Measurements from ENCODE around the gene TP53RK.

Gene TP53RK

DNA sequence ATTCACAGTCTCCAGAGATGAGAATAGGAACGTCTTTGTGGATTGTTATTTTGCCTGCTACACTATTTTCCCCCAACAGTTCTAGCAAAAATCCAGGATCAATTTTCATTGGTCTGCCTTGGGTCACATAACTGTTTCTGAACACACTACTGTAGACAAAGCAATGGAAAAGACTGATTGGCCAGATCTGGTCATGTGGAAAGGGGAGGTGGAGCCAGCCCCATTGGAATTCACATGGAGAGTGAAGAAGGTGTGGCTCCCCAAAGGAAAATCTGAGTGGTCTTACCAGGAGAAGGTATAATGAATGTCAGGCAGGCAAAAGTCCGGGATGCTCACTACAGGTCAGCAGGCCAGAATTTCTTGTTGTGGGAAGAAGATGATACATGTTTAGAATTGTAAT is 9.5 kb upstream of the TP53RK start:
- Histone ChIP-seq H3K27me3 (no peaks in the 10 kb centered on the region), H3K4me3 (ENCODE audit: low read depth, low read length) (no peak overlapping the region), H3K9me3 (no peaks in the 10 kb centered on the region), H3K36me3 (no peaks in the 10 kb centered on the region), H3K4me1 (no peaks in the 10 kb centered on the region)
- TF ChIP-seq, protein P1, sequence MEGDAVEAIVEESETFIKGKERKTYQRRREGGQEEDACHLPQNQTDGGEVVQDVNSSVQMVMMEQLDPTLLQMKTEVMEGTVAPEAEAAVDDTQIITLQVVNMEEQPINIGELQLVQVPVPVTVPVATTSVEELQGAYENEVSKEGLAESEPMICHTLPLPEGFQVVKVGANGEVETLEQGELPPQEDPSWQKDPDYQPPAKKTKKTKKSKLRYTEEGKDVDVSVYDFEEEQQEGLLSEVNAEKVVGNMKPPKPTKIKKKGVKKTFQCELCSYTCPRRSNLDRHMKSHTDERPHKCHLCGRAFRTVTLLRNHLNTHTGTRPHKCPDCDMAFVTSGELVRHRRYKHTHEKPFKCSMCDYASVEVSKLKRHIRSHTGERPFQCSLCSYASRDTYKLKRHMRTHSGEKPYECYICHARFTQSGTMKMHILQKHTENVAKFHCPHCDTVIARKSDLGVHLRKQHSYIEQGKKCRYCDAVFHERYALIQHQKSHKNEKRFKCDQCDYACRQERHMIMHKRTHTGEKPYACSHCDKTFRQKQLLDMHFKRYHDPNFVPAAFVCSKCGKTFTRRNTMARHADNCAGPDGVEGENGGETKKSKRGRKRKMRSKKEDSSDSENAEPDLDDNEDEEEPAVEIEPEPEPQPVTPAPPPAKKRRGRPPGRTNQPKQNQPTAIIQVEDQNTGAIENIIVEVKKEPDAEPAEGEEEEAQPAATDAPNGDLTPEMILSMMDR (IDR thresholded peaks at IDR 0.05; ENCODE audit: low read depth, low read length), result no peak
- DNase-seq, result no peak

DNA sequence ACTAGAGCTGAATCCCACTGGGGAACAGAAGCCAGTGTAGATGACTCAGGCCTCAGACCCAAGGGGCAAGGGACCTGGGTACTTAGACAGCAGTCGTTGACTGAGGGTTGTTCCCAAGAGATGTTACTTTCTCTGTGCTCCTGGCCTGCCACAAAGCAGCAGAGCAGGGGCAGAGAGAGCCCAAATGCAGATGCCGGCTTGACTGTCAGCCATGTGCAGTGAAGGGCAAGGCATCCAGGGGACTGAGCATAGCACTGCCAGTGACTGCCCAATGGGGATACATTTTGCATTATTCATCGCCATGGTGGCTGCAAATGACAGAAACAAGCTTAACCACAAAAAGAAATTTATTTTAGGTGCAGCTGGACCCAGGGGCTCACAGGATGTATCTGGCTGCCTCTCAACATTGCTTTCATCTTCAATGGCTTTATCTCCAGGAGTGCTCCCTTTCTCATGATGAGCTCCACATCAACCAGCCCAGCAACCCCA is 7.6 kb upstream of the TP53RK start:
- H3K9me3 ChIP-seq, result no peaks in the 10 kb centered on the region
- DNase-seq, result no peak
- H3K36me3 ChIP-seq, result no peaks in the 10 kb centered on the region
- H3K27me3 ChIP-seq, result no peaks in the 10 kb centered on the region
- TF ChIP-seq, protein P1 (IDR thresholded peaks at IDR 0.05; ENCODE audit: low read depth, low read length), result no peak
- no peak overlapping the region for H3K4me3 ChIP-seq (ENCODE audit: low read depth, low read length)
- H3K4me1 ChIP-seq, result no peaks in the 10 kb centered on the region

DNA sequence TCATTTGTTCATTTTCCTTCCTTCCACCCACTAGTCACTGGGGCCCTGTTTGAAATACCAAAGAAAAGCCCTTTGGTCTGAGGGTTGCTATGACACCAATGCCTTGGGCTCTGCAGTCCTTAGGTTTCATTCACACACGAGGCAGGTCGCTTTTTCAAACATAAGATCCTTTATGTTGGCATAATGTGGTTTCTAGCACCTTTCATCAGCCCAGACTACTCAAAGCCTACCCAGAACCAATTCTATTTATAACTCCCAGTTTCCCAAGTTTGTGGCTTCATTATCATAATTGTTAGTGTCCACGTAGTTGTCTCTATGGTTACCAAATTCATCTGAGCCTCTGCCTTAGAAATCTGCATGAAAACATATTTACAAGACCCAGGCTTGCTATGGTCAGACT is 6.6 kb upstream of the TP53RK start:
- no peaks in the 10 kb centered on the region for H3K9me3 ChIP-seq
- TF ChIP-seq, protein P1 (IDR thresholded peaks at IDR 0.05; ENCODE audit: low read depth, low read length), result no peak
- no peak for DNase-seq
- H3K4me3 ChIP-seq (ENCODE audit: low read depth, low read length), result no peak overlapping the region
- H3K27me3 ChIP-seq, result no peaks in the 10 kb centered on the region
- no peaks in the 10 kb centered on the region for H3K4me1 ChIP-seq
- no peaks in the 10 kb centered on the region for H3K36me3 ChIP-seq

DNA sequence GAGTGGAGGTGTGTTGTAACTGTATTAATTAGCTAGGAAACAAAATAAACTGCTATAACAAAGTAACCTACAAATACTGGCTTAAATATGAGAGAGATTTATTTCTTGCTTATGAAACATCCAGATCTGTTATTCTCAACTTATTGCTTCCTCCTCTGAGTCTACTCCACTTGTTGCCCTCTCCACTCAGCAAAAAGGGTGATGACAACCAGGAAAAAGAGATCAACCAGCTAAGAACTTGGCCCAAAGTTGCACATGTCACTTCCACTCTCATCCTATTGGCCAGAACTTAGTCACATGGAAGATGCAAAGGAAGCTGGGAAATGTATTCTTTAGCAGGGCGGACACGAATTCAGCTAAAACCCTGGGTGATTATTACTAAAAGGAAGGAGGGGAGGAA is 5.2 kb upstream of the TP53RK start:
- Histone ChIP-seq H3K4me3 (ENCODE audit: low read depth, low read length) (no peak overlapping the region), H3K9me3 (no peaks in the 10 kb centered on the region), H3K4me1 (no peaks in the 10 kb centered on the region), H3K27me3 (peaks cover 6% of the 10 kb centered on the region; the same call in 1 of the 2 replicates), H3K36me3 (no peaks in the 10 kb centered on the region)
- DNase-seq, result no peak
- TF ChIP-seq, protein P1 (IDR thresholded peaks at IDR 0.05; ENCODE audit: low read depth, low read length), result no peak

DNA sequence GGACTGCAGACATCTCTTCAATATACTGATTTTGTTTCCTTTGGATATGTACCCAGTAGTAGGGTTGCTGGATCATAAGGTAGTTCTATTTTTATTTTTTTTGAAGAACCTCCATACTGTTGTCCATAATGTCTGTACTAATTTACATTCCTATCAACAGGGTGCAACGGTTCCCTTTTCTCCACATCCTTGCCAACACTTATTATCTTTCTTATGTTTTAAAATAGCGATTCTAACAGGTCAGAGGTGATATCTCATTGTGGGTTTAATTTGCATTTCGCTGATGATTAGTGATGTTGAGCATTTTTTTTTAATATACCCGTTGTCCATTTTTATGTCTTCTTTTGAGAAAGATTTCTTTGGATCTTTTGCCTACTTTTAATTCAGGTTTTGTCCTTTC is 2.0 kb upstream of the TP53RK start:
- Histone ChIP-seq H3K27me3 (peaks cover 6% of the 10 kb centered on the region), H3K36me3 (peaks cover 14% of the 10 kb centered on the region; the same call in 1 of the 2 replicates)
- TF ChIP-seq, protein P1 (IDR thresholded peaks at IDR 0.05; ENCODE audit: low read depth, low read length), result no peak

DNA sequence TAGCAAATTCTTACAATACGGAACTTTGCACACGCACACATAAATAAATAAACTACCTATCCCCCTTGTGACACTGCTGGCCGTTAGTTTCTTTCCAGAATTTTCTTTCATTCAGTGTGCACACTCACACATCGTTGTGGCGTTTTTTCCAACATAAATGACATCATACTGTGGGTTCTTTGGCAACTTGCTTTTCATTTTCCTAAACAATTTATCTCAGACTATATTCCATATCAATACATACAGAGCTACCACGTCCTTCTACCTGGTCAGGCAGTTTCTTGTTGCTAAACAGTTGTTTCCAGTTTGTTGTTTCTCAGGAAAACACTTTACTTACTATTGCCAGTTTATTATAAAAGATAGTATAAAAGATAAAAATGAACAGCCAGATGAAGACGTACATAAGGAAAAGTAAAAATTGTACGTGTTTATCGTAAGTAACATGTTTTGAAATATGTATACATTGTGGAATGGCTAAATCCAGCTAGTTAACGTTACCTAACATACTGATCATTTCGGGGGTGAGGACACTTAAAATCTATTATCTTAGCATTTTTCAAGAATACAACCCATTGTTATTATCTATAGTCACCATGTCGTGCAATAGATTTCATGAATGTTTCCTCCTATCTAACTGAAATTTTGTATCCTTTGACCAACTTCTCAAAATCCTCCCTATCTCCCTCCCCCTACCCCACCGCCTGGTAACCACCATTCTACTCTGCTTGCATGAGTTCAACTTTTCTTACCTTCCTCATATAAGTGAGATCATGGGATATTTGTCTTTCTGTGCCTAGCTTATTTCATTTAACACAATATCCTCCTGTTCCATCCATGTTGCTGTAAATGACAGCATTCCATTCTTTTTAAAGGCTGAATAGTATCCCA is 1.2 kb upstream of the TP53RK start:
- H3K9me3 ChIP-seq, result no peaks in the 10 kb centered on the region
- no peaks in the 10 kb centered on the region for H3K4me1 ChIP-seq
- H3K27me3 ChIP-seq, result peaks cover 6% of the 10 kb centered on the region
- H3K36me3 ChIP-seq, result peaks cover 21% of the 10 kb centered on the region
- DNase-seq, result no peak
- peak overlapping the region; percentile 82; the same call in 1 of the 2 replicates for H3K4me3 ChIP-seq (ENCODE audit: low read depth, low read length)
- TF ChIP-seq, protein P1 (IDR thresholded peaks at IDR 0.05; ENCODE audit: low read depth, low read length), result no peak

More for the DNA sequence above, 2.0 kb upstream of the TP53RK start:
- no peak for DNase-seq
- H3K4me3 ChIP-seq (ENCODE audit: low read depth, low read length), result no peak overlapping the region
- H3K9me3 ChIP-seq, result no peaks in the 10 kb centered on the region
- H3K4me1 ChIP-seq, result no peaks in the 10 kb centered on the region
